T-helper 1 cell (primary cell): ENCODE results near the gene PSMD11.
A peak's percentile ranks its signal among the peaks of the same experiment; 100 is the strongest.

Source experiments
- DNase-seq, 5 donors: peaks; one replicate each; pipeline ENCODE4 v3.0.0-alpha.2; 2012 to 2020

The PSMD11 gene

GRCh38 chr17:32491371-32492263, 47.3 kb downstream of the PSMD11 start:
- DNase-seq, result no peak

GRCh38 chr17:32492264-32492589, 47.9 kb downstream of the PSMD11 start:
- no peak for DNase-seq

GRCh38 chr17:32492648-32493289, 48.5 kb downstream of the PSMD11 start:
- no peak for DNase-seq

GRCh38 chr17:32493571-32493970, 49.3 kb downstream of the PSMD11 start:
- DNase-seq, result no peak

GRCh38 chr17:32493976-32494513, 49.7 kb downstream of the PSMD11 start:
- no peak for DNase-seq

- no peak for DNase-seq
Observed at GRCh38 chr17:32494621-32495358, 50.5 kb downstream of the PSMD11 start.

GRCh38 chr17:32495359-32496231, 51.3 kb downstream of the PSMD11 start:
- DNase-seq, result no peak

- no peak for DNase-seq
Observed at GRCh38 chr17:32496395-32497073, 52.2 kb downstream of the PSMD11 start.

- no peak for DNase-seq
Observed at GRCh38 chr17:32497431-32498205, 53.3 kb downstream of the PSMD11 start.

- no peak for DNase-seq
Observed at GRCh38 chr17:32498391-32498790, 54.1 kb downstream of the PSMD11 start.

GRCh38 chr17:32502013-32502412, 57.7 kb downstream of the PSMD11 start:
- no peak for DNase-seq

GRCh38 chr17:32502710-32503109, 58.4 kb downstream of the PSMD11 start:
- DNase-seq, result no peak

GRCh38 chr17:32503251-32504165, 59.2 kb downstream of the PSMD11 start:
- DNase-seq, result peak in 2 of 5 donors; percentile 33 to 91

- no peak for DNase-seq
Observed at GRCh38 chr17:32504166-32504990, 60.1 kb downstream of the PSMD11 start.

GRCh38 chr17:32508926-32509325, 64.6 kb downstream of the PSMD11 start:
- DNase-seq, result no peak

- no peak for DNase-seq
Observed at GRCh38 chr17:32510466-32510865, 66.2 kb downstream of the PSMD11 start.

- no peak for DNase-seq
Observed at GRCh38 chr17:32512328-32512727, 68.0 kb downstream of the PSMD11 start.

GRCh38 chr17:32513579-32513978, 69.3 kb downstream of the PSMD11 start:
- no peak for DNase-seq

- no peak for DNase-seq
Observed at GRCh38 chr17:32514606-32515005, 70.3 kb downstream of the PSMD11 start.
